Testis (tissue), 3 donors: ENCODE results near the gene GRIA2. TPM values are rescaled to one million over a fixed set of nuclear protein-coding genes. Genes with fewer than 3 reads are reported as not detected.

Experiments
- DNase-seq: peaks from one replicate; pipeline ENCODE4 v3.0.0-alpha.2; 2019
- H3K27ac ChIP-seq, 2 donors: fragments of 200-600 bp; sonication (generic); one replicate each; pipeline ENCODE4 v1.5.1; 2019
- H3K27me3 ChIP-seq: fragments of 200-600 bp; sonication (generic); one replicate; pipeline ENCODE4 v1.5.1; 2019
- H3K36me3 ChIP-seq: fragments of 200-600 bp; sonication (generic); one replicate; pipeline ENCODE4 v1.5.1; 2017; ENCODE audit warnings: low read depth; ENCODE audit errors: missing control alignments
- H3K4me1 ChIP-seq: fragments of 200-600 bp; sonication (generic); one replicate; pipeline ENCODE4 v1.5.1; 2019
- H3K4me3 ChIP-seq, 2 donors: fragments of 200-600 bp; sonication (generic); one replicate each; pipeline ENCODE4 v1.5.1; 2017 to 2019
- H3K9me3 ChIP-seq: fragments of 200-600 bp; sonication (generic); one replicate; pipeline ENCODE4 v1.5.1; 2017
- POLR2A ChIP-seq: fragments of 450-650 bp; IDR thresholded peaks from one replicate; pipeline ENCODE4 v1.6.1; 2017; ENCODE audit warnings: antibody characterized with exemption, mild to moderate bottlenecking, moderate library complexity
- WGBS, 2 donors: methylation state at CpG; one replicate each; pipeline ENCODE4 v1.1.5; 2018; 5-methylcytosine and 5-hydroxymethylcytosine counted together
- intact Hi-C: fragments of 100-400 bp; cut with DNase I; formaldehyde crosslinking; loops from one replicate; pipeline ENCODE4 v1.15.1; 2023; ENCODE audit warnings: low total_unique reads
- polyA plus RNA-seq: library from polyadenylated mRNA; stranded (reverse); fragments of 350-450 nt; fragmentation: Illumina TruSeq; extraction: RNeasy Lipid Tissue Mini Kit (QIAGEN cat#74804); gene quantifications from one replicate; pipeline ENCODE4 v1.2.3, GENCODE V29; 2014; ENCODE audit warnings: low read depth, low replicate concordance; ENCODE audit not compliant: insufficient read depth
- total RNA-seq, 2 donors: library from RNA; depleted of rRNA; stranded (reverse); fragments of >200 nt; gene quantifications; one replicate each; pipeline ENCODE4 v1.2.3, GENCODE V29; 2016
- TF ChIP-seq, protein P1 (sequence below), 3 experiments: fragments of 450-650 bp in 2 of 3; fragments of 200-600 bp in 1 of 3; sonication (generic) in 1 of 3; IDR thresholded peaks; one replicate each; pipeline ENCODE4 v1.5.1; 2016 to 2019; ENCODE audit warnings: antibody characterized with exemption in 3 of 3, mild to moderate bottlenecking in 2 of 3, moderate library complexity in 1 of 3

The GRIA2 gene
- total and polyA plus RNA-seq, 3 donors from 2014 or later: 1.6 to 4.1 (median 2.1) TPM

- TF ChIP-seq, protein P1, sequence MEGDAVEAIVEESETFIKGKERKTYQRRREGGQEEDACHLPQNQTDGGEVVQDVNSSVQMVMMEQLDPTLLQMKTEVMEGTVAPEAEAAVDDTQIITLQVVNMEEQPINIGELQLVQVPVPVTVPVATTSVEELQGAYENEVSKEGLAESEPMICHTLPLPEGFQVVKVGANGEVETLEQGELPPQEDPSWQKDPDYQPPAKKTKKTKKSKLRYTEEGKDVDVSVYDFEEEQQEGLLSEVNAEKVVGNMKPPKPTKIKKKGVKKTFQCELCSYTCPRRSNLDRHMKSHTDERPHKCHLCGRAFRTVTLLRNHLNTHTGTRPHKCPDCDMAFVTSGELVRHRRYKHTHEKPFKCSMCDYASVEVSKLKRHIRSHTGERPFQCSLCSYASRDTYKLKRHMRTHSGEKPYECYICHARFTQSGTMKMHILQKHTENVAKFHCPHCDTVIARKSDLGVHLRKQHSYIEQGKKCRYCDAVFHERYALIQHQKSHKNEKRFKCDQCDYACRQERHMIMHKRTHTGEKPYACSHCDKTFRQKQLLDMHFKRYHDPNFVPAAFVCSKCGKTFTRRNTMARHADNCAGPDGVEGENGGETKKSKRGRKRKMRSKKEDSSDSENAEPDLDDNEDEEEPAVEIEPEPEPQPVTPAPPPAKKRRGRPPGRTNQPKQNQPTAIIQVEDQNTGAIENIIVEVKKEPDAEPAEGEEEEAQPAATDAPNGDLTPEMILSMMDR (IDR thresholded peaks at IDR 0.05): no peak
- no peak for TF ChIP-seq POLR2A
- no peaks in the 10 kb centered on the region for H3K36me3 ChIP-seq
- no peak overlapping the region for H3K4me3 ChIP-seq
- no peak for DNase-seq
- WGBS, 2 donors: 64 to 73% methylated on average over 1 of the region's 1 CpG
- peaks cover 2% of the 10 kb centered on the region for H3K4me1 ChIP-seq
- no peak overlapping the region for H3K27ac ChIP-seq
- no peaks in the 10 kb centered on the region for H3K27me3 ChIP-seq
- intact Hi-C loops: no loop called here
- no peaks in the 10 kb centered on the region for H3K9me3 ChIP-seq
Observed at GRCh38 chr4:157223456-157223855, 2.9 kb downstream of the GRIA2 start.

GRCh38 chr4:157225096-157225495 lies 4.6 kb downstream of the GRIA2 start:
- Histone ChIP-seq H3K27ac (no peak overlapping the region), H3K36me3 (no peaks in the 10 kb centered on the region), H3K4me1 (peaks cover 2% of the 10 kb centered on the region), H3K4me3 (no peak overlapping the region), H3K27me3 (no peaks in the 10 kb centered on the region), H3K9me3 (no peaks in the 10 kb centered on the region)
- no peak for DNase-seq
- TF ChIP-seq, protein P1 (IDR thresholded peaks at IDR 0.05): no peak
- intact Hi-C loops: no loop called here
- WGBS, 2 donors: 70 to 87% methylated on average over 2 of the region's 2 CpGs

- Histone ChIP-seq H3K27me3 (no peaks in the 10 kb centered on the region), H3K9me3 (no peaks in the 10 kb centered on the region), H3K4me3 (no peak overlapping the region), H3K27ac (no peak overlapping the region), H3K36me3 (no peaks in the 10 kb centered on the region), H3K4me1 (peaks cover 2% of the 10 kb centered on the region)
- intact Hi-C loops: no loop called here
- no peak for TF ChIP-seq POLR2A
- TF ChIP-seq, protein P1 (IDR thresholded peaks at IDR 0.05): no peak
- WGBS, 2 donors: 81 to 88% methylated on average over 2 of the region's 2 CpGs
- DNase-seq: no peak
Observed at GRCh38 chr4:157226035-157226434, 5.5 kb downstream of the GRIA2 start.

DNA sequence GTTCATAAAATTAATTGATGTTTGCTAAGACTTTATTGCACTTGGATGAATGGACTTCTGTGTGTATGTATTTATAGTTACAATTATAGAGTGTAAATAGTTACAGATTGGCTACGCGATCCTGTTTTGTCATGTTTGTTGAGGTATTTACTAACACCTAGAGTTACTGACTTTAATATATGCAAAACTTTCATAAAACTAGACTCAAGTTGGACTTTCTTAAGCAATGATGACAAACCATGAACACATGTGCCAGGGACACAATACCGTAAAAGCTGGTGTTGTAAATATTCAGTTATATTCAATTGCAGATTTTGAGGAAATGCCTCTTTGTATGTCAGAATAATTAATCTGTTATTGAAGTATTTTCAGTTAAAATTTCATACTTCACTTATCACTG lies 6.1 kb downstream of the GRIA2 start:
- no peak for TF ChIP-seq POLR2A
- TF ChIP-seq, protein P1 (IDR thresholded peaks at IDR 0.05): no peak
- 94 to 97% methylated on average over 3 of the region's 3 CpGs for WGBS, 2 donors
- no peak for DNase-seq
- intact Hi-C loops: no loop called here
- H3K9me3 ChIP-seq: no peaks in the 10 kb centered on the region
- H3K4me1 ChIP-seq: peaks cover 2% of the 10 kb centered on the region
- H3K4me3 ChIP-seq: no peak overlapping the region
- H3K27me3 ChIP-seq: no peaks in the 10 kb centered on the region
- no peak overlapping the region for H3K27ac ChIP-seq
- no peaks in the 10 kb centered on the region for H3K36me3 ChIP-seq

DNA sequence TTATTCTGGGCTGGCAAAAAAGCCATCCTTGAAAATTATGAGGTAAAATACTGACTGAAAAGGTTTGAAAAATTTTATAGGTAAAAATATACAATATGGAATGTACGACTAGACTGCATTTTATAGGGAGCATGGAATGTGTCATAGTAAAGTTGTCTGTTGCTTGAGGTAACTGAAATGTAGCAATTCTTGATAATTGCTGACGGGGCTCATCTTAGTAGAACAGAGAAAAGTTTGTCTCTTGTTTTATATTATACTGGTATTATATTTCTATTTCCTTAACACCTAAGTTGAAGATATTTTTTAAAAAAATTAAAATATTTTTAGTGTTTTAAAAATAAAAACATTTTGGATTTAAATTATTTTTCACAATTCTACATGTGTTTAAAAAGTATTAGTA lies 11.0 kb downstream of the GRIA2 start:
- no peak for DNase-seq
- Histone ChIP-seq H3K9me3 (no peaks in the 10 kb centered on the region), H3K27me3 (no peaks in the 10 kb centered on the region), H3K4me1 (no peaks in the 10 kb centered on the region), H3K27ac (no peak overlapping the region), H3K36me3 (no peaks in the 10 kb centered on the region), H3K4me3 (no peak overlapping the region)
- WGBS, 2 donors: 70 to 83% methylated on average over 2 of the region's 2 CpGs
- TF ChIP-seq, protein P1 (IDR thresholded peaks at IDR 0.05): no peak
- TF ChIP-seq POLR2A: no peak
- intact Hi-C loops: no loop called here
